Skeletal muscle satellite cell (primary cell): ENCODE data around the gene CBLN3.
"Not testable (repeated sequence)": the region's sequence is repeated elsewhere in the genome, so short reads cannot be mapped to it uniquely, and the experiment has no call there.

Source experiments
- H3K27me3 ChIP-seq: 2 replicates; pipeline ENCODE4 v1.7.0; 2013; ENCODE audit warnings: low read length; ENCODE audit not compliant: control insufficient read depth, insufficient read depth
- H3K36me3 ChIP-seq: 2 replicates; pipeline ENCODE4 v1.7.0; 2013; ENCODE audit warnings: mild to moderate bottlenecking, control low read depth, low read length; ENCODE audit not compliant: insufficient read depth
- H3K4me1 ChIP-seq: 2 replicates; pipeline ENCODE4 v1.7.0; 2013; ENCODE audit warnings: low read length; ENCODE audit not compliant: control insufficient read depth, insufficient read depth
- H3K4me2 ChIP-seq: 2 replicates; pipeline ENCODE4 v1.7.0; 2013; ENCODE audit warnings: mild to moderate bottlenecking, low read length
- H3K4me3 ChIP-seq: 2 replicates; pipeline ENCODE4 v1.7.0; 2013; ENCODE audit warnings: low read length
- H3K9ac ChIP-seq: 2 replicates; pipeline ENCODE4 v1.7.0; 2013; ENCODE audit warnings: mild to moderate bottlenecking, low read depth, low read length, moderate library complexity
- H3K9me3 ChIP-seq: replicated peaks from 2 replicates; pipeline ENCODE4 v1.7.0; 2013; ENCODE audit warnings: mild to moderate bottlenecking, control low read depth, low read length

CBLN3 gene

DNA sequence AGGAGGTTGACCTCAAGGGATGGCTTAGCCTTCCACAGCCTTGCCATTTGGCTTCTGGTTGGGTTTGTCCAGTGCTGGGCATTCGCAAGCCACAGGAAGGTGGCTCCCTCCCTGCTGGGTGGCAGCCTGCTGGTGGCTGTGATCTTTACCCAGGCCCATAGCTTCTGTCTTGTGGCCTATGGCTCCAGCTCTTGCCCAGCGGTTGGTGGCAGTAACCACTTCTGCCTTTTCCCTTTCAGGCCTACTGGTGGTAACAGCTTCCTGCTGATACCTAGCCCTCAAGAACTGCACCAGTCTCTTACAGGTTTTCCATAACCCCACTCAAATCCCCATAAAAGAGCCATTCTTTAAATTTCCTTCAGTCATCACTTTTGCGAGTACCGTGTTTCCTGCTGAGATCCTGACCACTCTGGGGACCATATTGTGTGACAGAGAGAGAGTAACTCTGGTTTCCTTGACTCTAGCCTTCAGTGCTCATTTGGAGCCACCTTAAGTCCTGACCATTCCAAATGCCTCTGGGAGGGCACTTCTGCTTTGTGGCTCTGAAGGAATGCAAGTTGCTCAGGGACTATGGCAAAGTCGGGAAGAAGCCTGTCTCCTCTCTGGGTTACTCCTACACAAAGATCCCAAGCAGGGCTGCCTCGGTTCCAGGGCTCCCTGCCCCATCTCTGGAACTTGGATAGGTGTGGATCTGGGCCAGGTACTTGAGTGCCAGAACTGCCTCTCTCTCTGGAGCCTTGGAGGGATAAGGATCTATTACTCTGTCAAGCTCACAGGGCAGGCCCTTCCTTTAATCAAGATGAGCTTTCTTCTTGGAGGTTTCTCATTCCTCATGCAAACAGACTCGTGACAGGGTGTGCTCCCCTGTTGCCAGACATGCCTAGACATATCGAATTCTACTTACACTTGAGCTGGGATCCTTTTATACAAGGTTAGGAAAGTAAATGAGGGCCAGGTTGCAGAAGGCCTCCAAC lies 33.6 kb downstream of the CBLN3 start:
- Histone ChIP-seq H3K36me3 (no peaks in the 10 kb centered on the region), H3K9me3 (no peaks in the 10 kb centered on the region)

DNA sequence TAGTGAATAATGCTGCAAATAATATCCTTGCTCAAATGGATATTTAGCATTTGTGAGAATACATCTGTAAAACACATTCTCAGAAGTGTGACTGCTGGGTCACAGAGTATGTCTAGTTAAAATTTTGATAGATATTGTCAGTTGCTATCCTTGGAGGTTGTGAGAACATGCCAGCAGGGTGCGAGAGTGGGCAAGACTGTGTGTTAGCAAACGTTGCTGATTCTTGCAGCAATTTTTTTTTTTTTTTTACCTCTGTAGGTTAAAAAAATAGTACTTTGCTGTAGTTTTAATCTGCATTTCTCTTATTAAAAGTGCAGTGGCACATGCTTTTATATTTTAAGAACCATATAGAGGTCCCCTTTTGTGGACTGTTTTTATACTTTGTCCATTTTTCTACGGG lies 35.2 kb downstream of the CBLN3 start:
- Histone ChIP-seq H3K27me3 (peaks cover 14% of the 10 kb centered on the region), H3K4me1 (peaks cover 22% of the 10 kb centered on the region), H3K9ac (no peak overlapping the region), H3K9me3 (no peaks in the 10 kb centered on the region), H3K4me2 (no peak overlapping the region), H3K4me3 (no peak overlapping the region), H3K36me3 (no peaks in the 10 kb centered on the region)

More for the DNA sequence above, 33.6 kb downstream of the CBLN3 start:
- H3K27me3 ChIP-seq, result peaks cover 16% of the 10 kb centered on the region
- H3K4me2 ChIP-seq, result no peak overlapping the region
- H3K4me1 ChIP-seq, result peaks cover 21% of the 10 kb centered on the region
- H3K4me3 ChIP-seq, result no peak overlapping the region
- H3K9ac ChIP-seq, result no peak overlapping the region

DNA sequence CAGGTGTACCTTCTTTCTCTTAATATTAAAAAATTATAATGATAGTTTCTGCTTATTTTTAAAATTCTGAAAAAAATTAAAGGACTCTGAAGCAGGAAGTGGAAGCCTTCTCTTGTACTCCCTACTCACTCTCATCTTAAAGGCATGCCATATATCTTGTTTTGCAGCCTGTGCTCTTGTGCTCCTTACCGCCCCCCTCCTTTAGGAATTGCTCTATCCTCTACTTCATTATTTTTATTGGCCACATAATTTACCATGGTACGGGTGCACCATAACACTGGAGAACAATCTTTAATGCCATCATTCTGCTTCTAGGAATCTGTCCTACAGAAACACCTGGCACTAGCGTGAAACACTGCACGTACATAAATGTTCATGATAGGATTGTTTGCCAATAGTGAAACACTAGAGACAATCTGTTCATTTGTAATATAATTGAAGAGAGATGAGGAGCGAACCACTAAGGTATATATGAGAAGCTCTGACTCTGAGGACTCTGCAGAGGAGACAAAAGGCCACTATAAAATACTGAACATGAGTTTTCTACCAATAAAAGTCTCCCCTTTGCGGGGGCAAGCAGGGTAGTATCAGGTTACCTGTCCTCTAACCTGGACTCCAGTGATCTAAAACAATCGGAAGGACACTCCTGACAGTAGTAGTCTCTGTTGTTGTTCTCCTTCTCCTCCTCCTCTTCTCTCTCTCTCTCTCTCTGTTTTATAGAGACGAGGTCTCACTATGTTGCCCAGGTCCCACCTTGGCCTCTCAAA lies 37.0 kb downstream of the CBLN3 start:
- no peaks in the 10 kb centered on the region for H3K9me3 ChIP-seq
- peaks cover 21% of the 10 kb centered on the region for H3K4me1 ChIP-seq
- peak overlapping the region; percentile 66 for H3K4me2 ChIP-seq
- H3K4me3 ChIP-seq, result peak overlapping the region; percentile 40
- H3K27me3 ChIP-seq, result peaks cover 19% of the 10 kb centered on the region
- no peaks in the 10 kb centered on the region for H3K36me3 ChIP-seq
- peak overlapping the region; percentile 43 for H3K9ac ChIP-seq

DNA sequence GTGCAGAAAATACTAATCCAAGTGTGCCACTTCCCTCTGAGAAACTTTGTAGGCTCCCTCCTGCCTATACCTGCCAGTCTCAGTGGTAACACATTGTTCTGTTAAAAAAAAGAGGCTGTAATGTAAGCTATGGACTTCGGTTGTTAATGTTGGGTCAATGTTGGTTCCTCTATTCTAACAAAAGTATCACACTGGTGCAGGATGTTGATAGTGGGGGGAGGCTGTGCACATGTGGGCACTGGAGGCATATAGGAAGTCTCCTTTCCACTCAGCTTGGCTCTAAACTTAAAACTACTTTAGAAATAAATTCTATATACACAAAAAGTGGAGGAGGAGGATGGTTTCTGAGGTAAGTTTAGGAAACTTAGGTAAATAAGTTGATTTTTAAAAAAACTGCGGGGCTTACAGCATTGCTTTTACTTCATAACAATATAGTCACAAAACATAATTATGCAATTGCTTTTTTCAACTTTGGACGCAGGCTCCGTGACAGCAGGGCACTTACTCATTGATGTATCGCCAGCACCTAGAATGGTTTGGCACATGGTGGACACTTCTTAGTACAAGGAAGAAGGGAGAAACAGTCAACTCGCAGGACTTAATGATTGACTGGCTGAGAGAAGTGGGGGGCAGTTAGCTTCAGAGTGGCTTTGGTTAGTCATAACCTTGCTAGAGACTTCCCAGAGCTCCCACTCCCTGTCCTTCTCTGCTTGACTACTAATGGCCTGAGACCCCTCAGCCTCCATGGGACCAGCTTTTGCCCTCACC lies 38.6 kb downstream of the CBLN3 start:
- no peak overlapping the region for H3K4me3 ChIP-seq

DNA sequence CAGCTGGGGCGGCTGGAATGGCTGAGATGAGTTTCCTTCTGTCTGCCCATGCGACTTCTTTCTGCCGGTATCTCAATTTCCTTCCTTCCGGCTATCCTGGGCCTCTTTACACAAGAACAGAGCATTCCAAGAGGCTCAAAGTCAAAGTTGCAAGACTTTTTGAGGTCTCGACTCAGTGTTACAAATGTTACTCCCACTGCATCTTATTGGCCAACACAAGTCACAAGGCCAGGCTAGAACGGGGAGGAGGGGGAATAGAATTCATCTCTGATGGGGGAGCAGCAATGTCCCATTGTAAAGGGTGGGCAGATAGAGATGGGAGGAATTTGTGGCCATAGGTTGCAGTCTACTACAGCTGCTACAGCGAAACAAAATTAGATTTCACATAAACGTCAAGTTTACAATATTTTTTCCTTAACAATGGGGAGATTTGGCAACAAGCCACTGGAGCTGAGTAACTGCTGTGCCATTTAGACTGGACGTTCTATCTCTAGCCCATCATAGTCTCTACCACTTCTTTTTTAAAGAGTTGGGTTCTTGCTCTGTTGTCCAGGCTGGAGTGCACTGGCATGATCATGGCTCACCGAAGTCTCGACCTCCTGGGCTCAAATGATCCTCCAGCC lies 40.1 kb downstream of the CBLN3 start:
- Histone ChIP-seq H3K27me3 (peaks cover 29% of the 10 kb centered on the region), H3K9me3 (no peaks in the 10 kb centered on the region), H3K9ac (no peak overlapping the region), H3K4me2 (no peak overlapping the region), H3K4me1 (peaks cover 21% of the 10 kb centered on the region), H3K36me3 (no peaks in the 10 kb centered on the region), H3K4me3 (no peak overlapping the region)

More for the DNA sequence above, 38.6 kb downstream of the CBLN3 start:
- H3K36me3 ChIP-seq, result no peaks in the 10 kb centered on the region
- H3K9ac ChIP-seq, result no peak overlapping the region
- H3K9me3 ChIP-seq, result no peaks in the 10 kb centered on the region
- H3K4me2 ChIP-seq, result no peak overlapping the region
- peaks cover 21% of the 10 kb centered on the region for H3K4me1 ChIP-seq
- peaks cover 27% of the 10 kb centered on the region for H3K27me3 ChIP-seq

DNA sequence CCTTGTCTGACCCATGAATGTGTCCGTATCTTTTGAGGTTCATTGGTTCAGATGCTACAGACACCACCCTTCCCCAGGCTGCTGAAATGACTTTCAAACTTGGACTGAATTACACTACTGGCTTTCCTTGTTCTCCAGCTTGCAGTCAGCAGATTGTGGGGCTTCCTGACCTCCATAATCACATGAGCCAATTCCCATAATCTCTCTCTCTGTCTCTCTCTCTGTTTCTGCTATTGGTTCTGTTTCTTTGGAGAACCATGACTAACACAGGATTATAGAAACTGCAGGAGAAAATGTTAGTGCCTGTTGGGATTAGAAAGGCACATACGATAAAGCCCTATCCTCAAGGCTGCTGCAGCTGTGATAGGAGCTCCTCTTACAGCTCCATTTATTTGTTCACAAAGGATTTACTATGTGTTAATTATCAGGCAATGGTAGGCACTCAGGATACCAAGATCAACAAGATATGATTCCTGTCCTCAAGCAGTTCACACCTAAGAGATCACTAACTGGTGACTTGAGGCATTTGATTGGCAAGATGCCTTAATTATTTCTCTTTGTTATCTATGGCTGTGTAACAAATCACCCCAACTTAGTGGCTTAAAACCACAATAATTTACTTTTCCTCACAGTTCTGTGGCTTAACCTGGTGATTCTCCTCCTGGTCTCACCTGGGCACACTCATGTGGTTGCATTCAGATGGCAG lies 40.8 kb downstream of the CBLN3 start:
- H3K9ac ChIP-seq, result no peak overlapping the region

DNA sequence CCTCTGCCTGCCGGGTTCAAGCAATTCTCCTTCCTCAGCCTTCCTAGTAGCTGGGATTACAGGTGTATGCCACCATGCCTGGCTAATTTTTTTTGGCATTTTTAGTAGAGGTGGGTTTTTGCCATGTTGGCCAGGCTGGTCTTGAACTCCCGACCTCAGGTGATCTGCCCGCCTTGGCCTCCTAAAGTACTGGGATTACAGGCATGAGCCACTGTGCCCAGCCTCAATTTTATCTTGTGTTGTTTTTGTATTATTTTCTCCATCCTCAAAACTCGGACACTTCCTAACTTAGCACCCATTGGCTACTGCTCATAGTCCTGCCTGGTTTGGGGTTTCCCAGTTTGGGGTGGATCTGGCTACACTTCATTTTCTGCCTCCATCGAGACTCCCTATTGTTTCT lies 41.9 kb downstream of the CBLN3 start:
- Histone ChIP-seq H3K4me1 (peaks cover 17% of the 10 kb centered on the region), H3K27me3 (peaks cover 34% of the 10 kb centered on the region)
- not testable (repeated sequence) for H3K9me3 ChIP-seq, H3K4me2 ChIP-seq, H3K36me3 ChIP-seq, H3K4me3 ChIP-seq, H3K9ac ChIP-seq

More for the DNA sequence above, 40.8 kb downstream of the CBLN3 start:
- peaks cover 21% of the 10 kb centered on the region for H3K4me1 ChIP-seq
- H3K9me3 ChIP-seq, result no peaks in the 10 kb centered on the region
- no peak overlapping the region for H3K4me2 ChIP-seq
- no peak overlapping the region for H3K4me3 ChIP-seq
- peaks cover 34% of the 10 kb centered on the region for H3K27me3 ChIP-seq
- no peaks in the 10 kb centered on the region for H3K36me3 ChIP-seq

DNA sequence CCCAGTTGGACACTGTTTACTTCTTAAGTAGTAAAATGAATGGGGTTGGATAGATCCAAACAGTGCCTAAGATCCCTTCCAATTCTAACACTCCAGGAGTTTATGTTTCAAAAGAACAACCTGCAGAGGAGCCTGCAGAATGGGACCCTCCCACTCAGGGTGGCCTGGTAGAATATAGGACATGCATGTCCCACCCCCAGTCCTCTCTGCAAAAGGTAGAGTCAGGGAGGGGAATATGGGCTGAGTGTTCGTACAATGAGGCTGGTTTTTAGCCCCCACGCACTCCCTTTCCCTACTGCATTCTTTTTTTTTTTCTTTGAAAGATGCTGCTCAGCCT lies 42.5 kb downstream of the CBLN3 start:
- Histone ChIP-seq H3K9me3 (no peaks in the 10 kb centered on the region), H3K4me3 (no peak overlapping the region), H3K4me2 (no peak overlapping the region), H3K9ac (no peak overlapping the region), H3K27me3 (peaks cover 34% of the 10 kb centered on the region), H3K36me3 (no peaks in the 10 kb centered on the region), H3K4me1 (peaks cover 11% of the 10 kb centered on the region)

DNA sequence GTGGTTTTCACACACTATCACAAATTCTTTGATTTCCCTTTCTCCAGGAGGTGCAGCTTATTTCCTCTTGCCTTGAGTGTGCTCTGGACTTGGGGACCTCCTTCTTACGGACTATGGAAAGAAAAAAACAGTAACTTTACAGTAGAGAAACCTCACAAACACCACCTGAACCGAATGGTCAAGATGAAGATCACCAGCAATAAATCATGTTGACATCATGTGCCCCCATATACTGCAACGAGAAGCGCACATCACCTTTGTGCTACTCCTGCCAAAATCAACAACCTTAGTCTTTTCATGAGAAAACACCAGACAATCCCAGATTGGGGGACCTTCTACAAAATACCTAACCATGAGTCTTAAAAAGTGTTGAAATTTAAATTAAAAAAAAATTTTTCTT lies 43.9 kb downstream of the CBLN3 start:
- Histone ChIP-seq H3K27me3 (peaks cover 33% of the 10 kb centered on the region), H3K9ac (no peak overlapping the region), H3K36me3 (no peaks in the 10 kb centered on the region), H3K9me3 (no peaks in the 10 kb centered on the region), H3K4me2 (no peak overlapping the region), H3K4me1 (peaks cover 6% of the 10 kb centered on the region), H3K4me3 (no peak overlapping the region)

DNA sequence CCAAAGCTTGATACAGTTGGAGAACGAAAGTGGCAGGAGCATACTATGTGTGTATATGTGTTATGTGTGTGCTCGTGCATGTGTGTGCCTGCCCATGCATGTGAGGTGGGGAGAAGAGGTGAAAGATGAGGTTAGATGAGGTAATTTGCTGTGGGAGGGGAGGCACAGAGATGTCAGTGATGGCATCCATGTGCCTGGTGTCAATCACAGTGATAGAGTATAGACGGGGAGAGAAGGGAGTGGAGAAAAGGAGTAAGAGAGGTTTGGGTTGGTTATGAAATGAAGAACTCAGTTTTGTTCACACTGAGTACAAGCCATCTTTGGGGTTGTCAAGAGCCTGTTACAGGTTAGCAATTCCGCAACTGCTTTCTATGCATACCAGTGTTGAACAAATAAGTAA lies 45.3 kb downstream of the CBLN3 start:
- no peak overlapping the region for H3K9ac ChIP-seq
- no peaks in the 10 kb centered on the region for H3K4me1 ChIP-seq
- H3K36me3 ChIP-seq, result no peaks in the 10 kb centered on the region
- no peak overlapping the region for H3K4me2 ChIP-seq
- H3K9me3 ChIP-seq, result no peaks in the 10 kb centered on the region
- H3K4me3 ChIP-seq, result no peak overlapping the region
- H3K27me3 ChIP-seq, result peaks cover 25% of the 10 kb centered on the region
